ENCODE measurements around the gene GAB3. TPM values are rescaled to one million over a fixed set of nuclear protein-coding genes. Genes with fewer than 3 reads are reported as not detected.

The GAB3 gene
- polyA plus RNA-seq, 3 donors = 6.2 to 44.0 (median 9.5) TPM

GRCh38 chrX:154720067-154720466, 30.8 kb downstream of the GAB3 start:
- Histone ChIP-seq H3K9me3 (replicated peaks in 1 of 2; ENCODE audit: control insufficient read depth in 1 of 2, insufficient read depth in 1 of 2, low read length in 2 of 2) (no peaks in the 10 kb centered on the region), H3K36me3 (replicated peaks in 1 of 2; ENCODE audit: control insufficient read depth in 1 of 2, insufficient read depth in 2 of 2, low read length in 2 of 2) (peaks cover 5 to 12% of the 10 kb centered on the region in 2 donors), H3K79me2 (ENCODE audit: insufficient read depth, low read length) (peaks cover 69% of the 10 kb centered on the region), H3K27me3 (ENCODE audit: control insufficient read depth in 2 of 2, insufficient read depth in 2 of 2, low read length in 2 of 2) (no peaks in the 10 kb centered on the region), H3K4me3 (replicated peaks in 1 of 3; ENCODE audit: low read depth in 2 of 3, low read length in 3 of 3) (peak overlapping the region in 1 of 3 experiments; percentile 64), H3K4me2 (replicated peaks; ENCODE audit: extremely low read depth, low read length, poor library complexity, severe bottlenecking) (peak overlapping the region; percentile 71), H4K20me1 (ENCODE audit: insufficient read depth, low read length) (no peaks in the 10 kb centered on the region), H3K4me1 (ENCODE audit: control insufficient read depth in 1 of 2, insufficient read depth in 2 of 2, low read length in 2 of 2) (peaks cover 66 to 76% of the 10 kb centered on the region in 2 donors), H3K27ac (ENCODE audit: low read depth in 1 of 2, low read length in 2 of 2) (peak overlapping the region; percentile 40 to 88), H2AFZ (ENCODE audit: insufficient read depth, low read depth, low read length, poor library complexity, severe bottlenecking) (no peak overlapping the region), H3K9ac (ENCODE audit: insufficient read depth, low read length, poor library complexity, severe bottlenecking) (peak overlapping the region; percentile 28)
- intact Hi-C loops (cut with micrococcal nuclease) = no loop called here
- H3K27ac Mint-ChIP-seq = peak overlapping the region; percentile 50 to 97 (median 95)
- peaks cover 68% of the 10 kb centered on the region for H3K4me1 Mint-ChIP-seq
- H3K9me3 Mint-ChIP-seq = peaks cover 0 to 13% (median 2%) of the 10 kb centered on the region in 7 donors
- peaks cover 0 to 4% (median 0%) of the 10 kb centered on the region in 3 donors for H3K27me3 Mint-ChIP-seq (ENCODE audit: low read depth in 3 of 3)
- DNase-seq = peak in 2 of 3 donors; percentile 55 to 74
- no peak overlapping the region for H3K4me3 Mint-ChIP-seq
- TF ChIP-seq CTCF (IDR thresholded peaks at IDR 0.05) = no peak
- no CpG with 5 or more reads among the region's 4 CpGs for WGBS (ENCODE audit: insufficient coverage)
- peaks cover 3 to 5% of the 10 kb centered on the region in 2 donors for H3K36me3 Mint-ChIP-seq

DNA sequence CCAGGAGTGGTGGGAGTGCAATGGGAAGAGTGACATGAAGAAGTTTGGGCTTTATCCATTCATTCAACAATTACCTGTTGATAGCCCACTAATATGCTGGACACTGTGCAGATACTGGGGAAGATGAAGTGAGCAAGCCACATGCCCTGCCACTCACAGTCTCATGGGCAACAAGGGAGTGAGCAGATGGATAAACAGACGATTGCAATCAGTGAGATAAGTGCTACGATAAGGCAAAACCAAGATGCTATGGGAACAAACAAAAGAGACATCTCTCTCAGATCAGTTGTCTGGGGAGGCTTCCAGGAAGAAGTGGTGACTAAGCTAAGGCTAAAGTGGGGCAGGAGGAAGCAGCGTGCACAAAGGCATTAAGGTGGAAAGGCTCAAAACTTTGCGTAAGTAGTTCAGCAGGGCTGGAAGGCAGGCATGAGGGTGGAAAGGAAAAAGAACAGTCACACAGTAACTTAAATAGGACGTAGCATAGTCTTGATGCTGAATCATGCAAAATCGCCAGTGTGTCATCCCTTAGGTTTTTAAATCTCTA, 31.7 kb downstream of the GAB3 start:
- WGBS (ENCODE audit: insufficient coverage) = no CpG with 5 or more reads among the region's 6 CpGs
- intact Hi-C loops (cut with micrococcal nuclease) = loop anchor here in 1 of 2 donors (5.0 kb wide), 1 partner anchor 33 kb away; the partner anchor contains the start of gene GAB3
- Histone ChIP-seq H3K4me2 (replicated peaks; ENCODE audit: extremely low read depth, low read length, poor library complexity, severe bottlenecking) (peak overlapping the region; percentile 71), H3K27ac (ENCODE audit: low read depth in 1 of 2, low read length in 2 of 2) (peak overlapping the region; percentile 73 to 88), H3K27me3 (ENCODE audit: control insufficient read depth in 2 of 2, insufficient read depth in 2 of 2, low read length in 2 of 2) (no peaks in the 10 kb centered on the region), H3K4me3 (replicated peaks in 1 of 3; ENCODE audit: low read depth in 2 of 3, low read length in 3 of 3) (peak overlapping the region; percentile 5 to 64 (median 35)), H3K36me3 (replicated peaks in 1 of 2; ENCODE audit: control insufficient read depth in 1 of 2, insufficient read depth in 2 of 2, low read length in 2 of 2) (peaks cover 5 to 16% of the 10 kb centered on the region in 2 donors), H3K9me3 (replicated peaks in 1 of 2; ENCODE audit: control insufficient read depth in 1 of 2, insufficient read depth in 1 of 2, low read length in 2 of 2) (no peaks in the 10 kb centered on the region), H3K79me2 (ENCODE audit: insufficient read depth, low read length) (peaks cover 66% of the 10 kb centered on the region), H4K20me1 (ENCODE audit: insufficient read depth, low read length) (peaks cover 7% of the 10 kb centered on the region), H2AFZ (ENCODE audit: insufficient read depth, low read depth, low read length, poor library complexity, severe bottlenecking) (no peak overlapping the region), H3K4me1 (ENCODE audit: control insufficient read depth in 1 of 2, insufficient read depth in 2 of 2, low read length in 2 of 2) (peaks cover 65 to 75% of the 10 kb centered on the region in 2 donors), H3K9ac (ENCODE audit: insufficient read depth, low read length, poor library complexity, severe bottlenecking) (peak overlapping the region; percentile 28)
- Mint-ChIP-seq H3K4me1 (peaks cover 64% of the 10 kb centered on the region), H3K27me3 (ENCODE audit: low read depth in 3 of 3) (peaks cover 0 to 9% (median 0%) of the 10 kb centered on the region in 3 donors), H3K4me3 (peak overlapping the region; percentile 58 to 83), H3K36me3 (peaks cover 5 to 7% of the 10 kb centered on the region in 2 donors), H3K9me3 (peaks cover 0 to 13% (median 2%) of the 10 kb centered on the region in 7 donors), H3K27ac (peak overlapping the region; percentile 89 to 97 (median 95))
- peak; percentile 75 to 91 (median 81) for DNase-seq
- TF ChIP-seq CTCF (IDR thresholded peaks at IDR 0.05) = no peak

Measured in CD14-positive monocyte (primary cell).